Measurements from ENCODE around the gene STARD3NL. TPM values are rescaled to one million over a fixed set of nuclear protein-coding genes. Genes with fewer than 3 reads are reported as not detected.
"Not testable (repeated sequence)": the region's sequence is repeated elsewhere in the genome, so short reads cannot be mapped to it uniquely, and the experiment has no call there.

The STARD3NL gene
- total RNA-seq, 1 donor from 2014 or later, result 22.5 TPM

- intact Hi-C loops (cut with micrococcal nuclease), result loop anchor here (5.0 kb wide), 1 partner anchor 33 kb away; no protein-coding TSS in a partner anchor
- no peak for ATAC-seq
- DNase-seq, result no peak
These were observed 37.1 kb downstream of the STARD3NL start for GRCh38 chr7:38215115-38215514.

DNA sequence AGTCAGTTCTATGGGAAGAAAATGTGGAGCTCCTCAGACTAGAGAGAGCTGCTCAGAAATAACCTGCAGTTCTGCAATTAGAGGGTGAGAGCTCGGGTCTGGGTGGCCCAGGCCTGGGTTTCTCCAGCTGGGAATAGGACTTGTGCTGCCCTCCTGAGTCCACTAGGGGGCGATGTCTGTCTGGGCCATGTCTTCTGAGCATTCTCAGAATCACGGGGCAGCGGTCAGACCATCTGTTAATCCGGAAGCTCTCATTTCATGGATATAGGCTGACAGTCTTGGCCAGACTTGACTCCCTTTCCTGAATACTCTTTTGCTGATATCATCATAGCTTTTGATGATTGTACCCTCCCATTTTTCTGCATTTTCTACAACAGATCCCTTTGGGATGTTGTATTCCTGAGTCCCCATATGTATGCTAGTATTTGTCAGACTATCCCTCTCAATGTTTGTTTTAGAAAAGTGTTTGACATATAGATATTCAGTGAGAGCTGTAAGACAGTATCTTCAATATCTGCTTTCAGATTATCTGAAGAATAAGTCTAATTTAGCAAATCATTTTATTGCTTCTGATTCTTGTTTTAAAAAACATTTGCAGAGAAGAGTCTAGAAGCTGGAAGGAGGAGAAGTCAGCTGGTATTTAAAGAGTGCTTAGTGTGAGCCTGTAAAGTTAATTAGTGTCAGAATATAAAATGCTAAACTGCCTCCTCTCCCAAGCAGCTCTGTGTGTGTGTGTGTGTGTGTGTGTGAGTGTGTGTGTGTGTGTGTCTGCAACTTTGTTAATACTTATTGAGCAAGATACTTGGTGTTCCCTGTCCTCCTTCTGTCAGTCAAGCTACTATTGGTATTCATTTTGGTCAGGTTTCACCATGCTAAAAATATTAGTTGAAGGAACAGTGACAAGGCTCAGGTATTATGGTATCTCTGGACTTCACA lies 38.0 kb downstream of the STARD3NL start:
- intact Hi-C loops (cut with micrococcal nuclease), result loop anchor here (5.0 kb wide), 1 partner anchor 34 kb away; no protein-coding TSS in a partner anchor
- ATAC-seq, result peak; percentile 92
- peak; percentile 77 for DNase-seq

GRCh38 chr7:38217672-38218071 lies 39.6 kb downstream of the STARD3NL start:
- intact Hi-C loops (cut with micrococcal nuclease), result loop anchor here (5.0 kb wide), 1 partner anchor 35 kb away; no protein-coding TSS in a partner anchor
- DNase-seq (no peak), ATAC-seq (no peak)

DNA sequence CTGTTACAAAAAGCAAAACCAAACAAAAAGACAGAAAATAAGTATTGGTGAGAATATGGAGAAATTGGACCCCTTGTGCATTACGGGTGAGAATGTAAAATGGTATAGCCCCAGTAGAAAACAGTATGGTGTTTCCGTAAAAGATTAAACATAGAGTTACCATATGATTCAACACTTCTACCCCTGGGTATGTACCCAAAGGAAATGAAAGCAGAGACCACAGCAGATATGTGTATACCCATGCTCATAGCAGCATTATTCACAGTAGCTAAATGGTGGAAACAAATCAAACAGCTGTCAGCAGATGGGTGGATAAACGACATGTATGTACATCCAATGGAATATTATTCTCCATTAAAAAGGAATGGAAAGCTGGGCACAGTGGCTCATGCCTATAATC lies 42.4 kb downstream of the STARD3NL start:
- DNase-seq (no peak), ATAC-seq (no peak)
- intact Hi-C loops (cut with micrococcal nuclease), result loop anchor here (5.0 kb wide), 2 partner anchors 113 to 318 kb away; no protein-coding TSS in a partner anchor

DNA sequence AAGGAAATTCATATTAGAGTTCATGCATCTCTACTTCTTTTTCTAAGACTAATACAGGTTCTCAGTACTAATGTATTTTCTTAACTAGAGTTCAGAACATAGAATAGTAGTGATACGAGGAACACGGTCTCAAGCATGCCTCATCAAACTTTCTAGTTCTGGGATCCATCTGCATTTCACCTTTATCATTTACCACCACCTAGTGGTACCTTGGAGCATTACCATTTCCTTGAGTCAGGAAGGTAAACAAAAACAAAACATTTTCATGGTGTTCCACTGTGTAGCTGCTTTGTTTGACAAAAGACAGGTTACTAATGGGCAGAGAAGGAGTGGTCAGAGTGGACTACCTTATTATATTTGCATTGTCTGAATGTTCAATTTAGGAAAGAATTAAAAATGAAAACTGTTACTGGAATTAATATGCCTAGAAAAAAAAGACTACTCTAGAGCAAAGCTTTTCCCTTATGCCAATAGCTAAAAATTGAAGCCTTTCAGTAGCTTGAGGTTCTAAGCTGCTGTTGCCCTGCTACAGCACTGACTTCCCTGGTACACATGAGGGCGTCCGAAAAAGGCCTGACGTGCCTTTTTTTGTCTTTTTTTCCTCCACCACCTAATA lies 44.5 kb downstream of the STARD3NL start:
- intact Hi-C loops (cut with micrococcal nuclease), result loop anchor here (5.0 kb wide), 2 partner anchors 115 to 320 kb away; no protein-coding TSS in a partner anchor
- DNase-seq (no peak), ATAC-seq (peak; percentile 85)

DNA sequence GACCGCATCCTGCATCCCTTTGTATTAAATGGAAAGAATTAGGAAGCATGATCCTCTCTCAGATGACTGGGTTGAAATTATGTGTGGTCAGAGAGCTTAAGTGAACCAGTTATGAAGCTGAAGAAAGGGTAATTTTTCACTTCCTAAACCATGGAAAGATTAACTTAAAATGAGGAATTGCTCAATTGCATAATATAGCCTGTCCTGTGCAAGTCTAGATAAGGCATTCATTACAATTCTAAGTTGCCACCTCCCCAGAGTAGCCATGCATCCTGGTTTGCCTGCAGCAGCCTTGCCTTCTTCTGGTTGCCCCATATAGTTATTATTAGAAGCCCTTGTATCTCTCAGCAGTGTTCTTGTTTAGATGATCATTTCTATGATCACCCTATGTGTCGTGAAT lies 45.3 kb downstream of the STARD3NL start:
- DNase-seq (no peak), ATAC-seq (no peak)
- intact Hi-C loops (cut with micrococcal nuclease), result loop anchor here (5.0 kb wide), 2 partner anchors 116 to 321 kb away; no protein-coding TSS in a partner anchor

DNA sequence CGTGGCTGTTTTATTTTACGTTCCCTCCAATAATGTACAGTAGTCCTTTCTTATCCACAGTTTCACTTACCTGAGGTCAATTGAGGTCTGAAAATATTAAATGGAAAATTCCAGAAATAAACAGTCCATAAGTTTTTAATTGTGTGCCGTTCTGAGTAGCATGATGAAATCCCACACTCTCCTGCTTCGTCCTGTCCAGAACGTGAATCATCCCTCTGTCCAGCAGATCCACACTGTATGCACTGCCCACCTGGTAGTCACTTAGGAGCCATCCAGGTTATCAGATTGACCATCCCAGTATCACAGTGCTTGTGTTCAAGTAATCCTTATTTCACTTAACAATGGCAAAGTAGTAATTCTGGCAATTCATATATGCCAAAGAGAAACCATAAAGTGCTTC lies 46.3 kb downstream of the STARD3NL start:
- intact Hi-C loops (cut with micrococcal nuclease), result loop anchor here (5.0 kb wide), 2 partner anchors 117 to 322 kb away; no protein-coding TSS in a partner anchor
- DNase-seq, result no peak
- ATAC-seq, result no peak

DNA sequence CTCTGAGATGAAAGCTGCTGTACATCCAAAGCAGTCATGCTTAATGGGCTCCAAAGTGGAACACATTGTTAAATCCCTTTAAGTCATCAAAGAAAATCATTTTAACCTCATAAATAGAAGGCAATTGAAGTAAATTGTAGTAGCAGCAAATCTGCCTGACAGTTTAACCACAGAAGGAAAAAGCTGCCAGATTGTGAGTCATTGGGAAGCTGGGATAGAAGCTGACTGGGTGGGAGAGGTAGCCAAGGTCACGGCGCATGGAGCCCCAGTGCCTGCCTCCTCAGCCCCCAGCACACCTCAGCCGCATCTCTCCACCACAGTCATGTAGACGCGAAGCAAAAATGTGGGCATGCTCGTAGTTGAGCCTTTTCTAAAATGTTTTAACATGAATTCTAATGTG lies 51.3 kb downstream of the STARD3NL start:
- intact Hi-C loops (cut with micrococcal nuclease), result no loop called here
- ATAC-seq, result no peak
- DNase-seq, result no peak

DNA sequence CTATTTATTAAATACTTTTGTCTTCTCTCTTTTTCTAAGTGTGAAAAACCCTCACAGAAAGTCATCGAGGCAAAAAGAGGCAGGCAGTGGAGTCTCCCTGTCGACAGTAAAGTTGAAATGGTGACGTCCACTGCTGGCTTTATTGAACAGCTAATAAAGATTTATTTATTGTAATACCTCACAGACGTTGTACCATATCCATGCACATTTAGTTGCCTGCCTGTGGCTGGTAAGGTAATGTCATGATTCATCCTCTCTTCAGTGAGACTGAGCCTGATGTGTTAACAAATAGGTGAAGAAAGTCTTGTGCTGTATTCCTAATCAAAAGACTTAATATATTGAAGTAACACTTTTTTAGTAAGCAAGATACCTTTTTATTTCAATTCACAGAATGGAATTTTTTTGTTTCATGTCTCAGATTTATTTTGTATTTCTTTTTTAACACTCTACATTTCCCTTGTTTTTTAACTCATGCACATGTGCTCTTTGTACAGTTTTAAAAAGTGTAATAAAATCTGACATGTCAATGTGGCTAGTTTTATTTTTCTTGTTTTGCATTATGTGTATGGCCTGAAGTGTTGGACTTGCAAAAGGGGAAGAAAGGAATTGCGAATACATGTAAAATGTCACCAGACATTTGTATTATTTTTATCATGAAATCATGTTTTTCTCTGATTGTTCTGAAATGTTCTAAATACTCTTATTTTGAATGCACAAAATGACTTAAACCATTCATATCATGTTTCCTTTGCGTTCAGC lies 52.0 kb downstream of the STARD3NL start:
- intact Hi-C loops (cut with micrococcal nuclease), result no loop called here
- ATAC-seq (no peak), DNase-seq (no peak)

- intact Hi-C loops (cut with micrococcal nuclease), result no loop called here
- DNase-seq (peak; percentile 31), ATAC-seq (peak; percentile 42)
These were observed 54.7 kb downstream of the STARD3NL start for GRCh38 chr7:38232502-38233366.

DNA sequence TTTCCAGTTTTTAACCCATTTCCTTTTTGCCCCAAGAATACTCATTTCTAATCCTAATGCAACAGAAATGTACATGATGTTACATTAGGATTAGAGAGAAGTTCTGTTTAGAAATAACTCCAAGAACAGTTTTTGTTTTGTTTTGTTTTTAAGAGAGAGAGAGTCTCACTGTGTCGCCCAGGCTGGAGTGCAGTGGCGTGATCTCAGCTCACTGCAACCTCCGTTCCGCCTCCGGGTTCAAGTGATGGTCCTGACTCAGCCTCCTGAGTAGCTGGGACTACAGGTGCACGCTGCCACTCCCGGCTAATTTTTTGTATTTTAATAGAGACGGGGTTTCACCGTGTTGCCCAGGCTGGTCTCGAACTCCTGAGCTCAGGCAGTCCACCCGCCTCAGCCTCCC lies 56.7 kb downstream of the STARD3NL start:
- DNase-seq; intact Hi-C loops (cut with micrococcal nuclease); ATAC-seq: not testable (repeated sequence)

DNA sequence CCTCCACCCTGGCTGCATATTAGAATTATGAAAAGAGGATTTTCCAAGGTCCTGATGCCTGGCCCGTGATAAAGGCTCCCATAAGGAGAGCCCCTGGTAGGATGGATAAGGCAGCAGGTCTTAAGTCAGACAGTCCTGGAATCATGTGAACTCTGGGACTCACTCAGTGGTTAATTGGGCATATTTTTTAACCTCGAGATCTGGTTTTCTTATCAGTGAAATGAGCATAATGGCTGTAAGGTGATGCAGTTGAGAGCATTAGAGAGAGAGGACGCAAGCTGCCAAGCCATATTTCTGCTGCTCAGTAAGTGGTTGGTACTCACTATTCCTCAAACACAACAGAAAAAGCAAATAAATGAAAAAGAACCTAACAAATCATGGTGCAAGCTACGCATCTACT lies 57.6 kb downstream of the STARD3NL start:
- intact Hi-C loops (cut with micrococcal nuclease), result no loop called here
- ATAC-seq, result no peak
- no peak for DNase-seq

GRCh38 chr7:38239129-38239528 lies 61.1 kb downstream of the STARD3NL start:
- ATAC-seq; DNase-seq; intact Hi-C loops (cut with micrococcal nuclease): not testable (repeated sequence)

DNA sequence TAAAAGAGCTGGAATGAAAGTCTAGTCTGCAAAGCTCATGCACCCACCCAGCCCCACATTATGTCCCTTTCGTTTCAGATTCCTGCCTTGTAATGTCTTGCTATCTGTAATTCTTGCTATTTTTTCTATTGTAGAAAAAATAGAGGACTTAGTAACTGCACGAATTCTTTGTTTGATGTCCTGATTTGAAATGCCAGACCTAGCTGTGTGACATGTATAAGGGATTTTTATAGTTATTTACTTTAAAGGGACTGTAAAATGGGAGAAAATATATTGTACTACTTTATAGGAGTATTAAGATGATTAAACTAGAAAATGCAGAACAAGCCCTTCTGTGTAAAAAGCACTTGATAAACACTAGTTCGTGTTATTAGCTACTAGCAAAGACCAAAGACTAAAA lies 63.0 kb downstream of the STARD3NL start:
- intact Hi-C loops (cut with micrococcal nuclease), result no loop called here
- ATAC-seq (no peak), DNase-seq (no peak)

- intact Hi-C loops (cut with micrococcal nuclease), result no loop called here
- DNase-seq (no peak), ATAC-seq (no peak)
These were observed 64.8 kb downstream of the STARD3NL start for GRCh38 chr7:38242814-38243213.

DNA sequence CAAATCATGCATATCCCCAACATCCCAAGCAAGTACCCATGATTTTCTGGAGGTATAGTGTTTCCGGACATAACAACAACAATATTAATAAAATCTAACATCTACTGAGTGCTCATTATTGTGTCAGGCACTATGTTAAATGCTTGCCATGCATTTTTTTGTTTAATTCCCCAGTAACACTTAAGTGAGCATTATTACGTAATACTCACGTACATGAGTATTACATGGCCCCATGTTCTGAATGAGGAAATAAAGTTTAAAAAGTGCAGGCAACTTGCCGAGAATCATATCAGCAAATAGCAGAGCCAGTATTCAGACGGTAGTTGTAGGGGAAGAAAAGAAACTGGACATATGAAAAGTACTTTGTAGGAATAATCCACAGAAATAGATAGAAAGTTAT lies 65.3 kb downstream of the STARD3NL start:
- DNase-seq; ATAC-seq; intact Hi-C loops (cut with micrococcal nuclease): not testable (repeated sequence)

GRCh38 chr7:38244516-38244915 lies 66.5 kb downstream of the STARD3NL start:
- DNase-seq, result no peak
- intact Hi-C loops (cut with micrococcal nuclease), result no loop called here
- ATAC-seq, result no peak

DNA sequence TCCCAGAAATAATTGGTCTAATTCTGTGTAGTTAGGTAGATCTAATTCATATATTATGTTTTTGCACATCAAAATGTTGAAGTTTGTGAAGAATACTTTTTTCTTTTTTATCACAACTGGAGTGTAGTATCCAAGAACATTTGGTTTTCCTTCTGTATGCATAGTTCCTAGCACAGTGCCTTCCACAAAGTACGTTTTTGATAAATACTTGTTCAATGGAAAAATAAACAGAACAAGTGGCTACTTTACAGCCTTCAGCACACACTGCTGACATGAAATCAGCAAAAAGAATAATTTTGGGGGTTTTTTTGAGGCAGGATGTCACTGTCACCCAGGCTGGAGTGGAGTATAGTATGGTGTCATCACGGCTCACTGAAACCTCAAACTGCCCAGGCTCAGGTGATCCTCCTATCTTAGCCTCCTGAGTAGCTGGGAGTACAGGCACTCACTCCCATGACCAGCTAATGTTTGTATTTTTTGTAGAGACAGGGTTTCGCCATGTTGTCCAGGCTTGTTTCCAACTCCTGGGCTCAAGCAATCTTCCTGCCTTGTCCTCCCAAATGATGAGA lies 67.4 kb downstream of the STARD3NL start:
- intact Hi-C loops (cut with micrococcal nuclease), result no loop called here
- ATAC-seq, result no peak
- no peak for DNase-seq

Measured in left ventricle myocardium superior (tissue), 1 donor.